ENCODE results near the gene PLXNA2.

PLXNA2 gene

GRCh38 chr1:208059409-208060001 is 184.7 kb downstream of the PLXNA2 start:
- DNase-seq: no peak

DNA sequence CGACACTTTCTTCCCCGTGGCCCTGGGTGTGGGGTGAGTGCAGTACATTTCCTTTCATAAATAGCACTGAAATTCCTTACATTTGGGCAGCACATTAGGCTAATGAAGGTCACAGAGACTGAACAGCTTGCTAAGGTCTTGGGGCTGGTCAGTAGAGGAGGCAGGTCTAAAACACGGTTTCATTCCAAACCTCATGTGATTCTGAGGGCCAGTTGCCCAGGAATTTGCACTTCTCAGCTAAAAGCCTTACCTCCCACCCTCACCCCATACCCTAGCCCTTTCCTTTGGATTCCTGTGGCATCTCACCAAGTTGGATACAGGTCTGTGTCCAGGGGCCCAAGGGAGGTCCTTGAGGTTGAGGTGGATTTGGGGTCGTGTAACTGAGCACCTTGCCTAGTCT is 185.4 kb downstream of the PLXNA2 start:
- DNase-seq: no peak

DNA sequence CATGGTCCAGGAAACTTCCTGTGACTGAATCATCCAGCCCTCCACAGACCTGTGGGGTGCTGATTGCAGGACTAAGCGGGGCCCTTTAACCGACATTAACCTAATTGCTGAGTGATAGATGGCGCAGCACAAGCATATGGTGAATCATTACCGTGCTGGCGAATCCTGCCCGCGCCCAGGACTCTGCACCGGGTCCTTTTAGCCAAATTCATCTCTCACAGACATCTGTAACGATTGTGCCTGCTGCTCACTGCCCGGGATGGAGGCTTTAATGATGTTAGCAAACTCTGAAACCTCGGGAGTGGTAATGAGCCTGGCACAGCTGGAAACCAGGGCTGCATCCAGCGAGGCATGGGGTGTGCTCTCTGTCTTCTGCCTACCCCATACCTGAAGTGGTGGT is 185.9 kb downstream of the PLXNA2 start:
- DNase-seq: no peak

- no peak for DNase-seq
Measured at GRCh38 chr1:208057056-208057455, 187.1 kb downstream of the PLXNA2 start.

- DNase-seq: no peak
Measured at GRCh38 chr1:208055535-208055934, 188.6 kb downstream of the PLXNA2 start.

- no peak for DNase-seq
Measured at GRCh38 chr1:208054911-208055379, 189.2 kb downstream of the PLXNA2 start.

- no peak for DNase-seq
Measured at GRCh38 chr1:208054485-208054884, 189.7 kb downstream of the PLXNA2 start.

- DNase-seq: no peak
Measured at GRCh38 chr1:208053661-208054060, 190.5 kb downstream of the PLXNA2 start.

DNA sequence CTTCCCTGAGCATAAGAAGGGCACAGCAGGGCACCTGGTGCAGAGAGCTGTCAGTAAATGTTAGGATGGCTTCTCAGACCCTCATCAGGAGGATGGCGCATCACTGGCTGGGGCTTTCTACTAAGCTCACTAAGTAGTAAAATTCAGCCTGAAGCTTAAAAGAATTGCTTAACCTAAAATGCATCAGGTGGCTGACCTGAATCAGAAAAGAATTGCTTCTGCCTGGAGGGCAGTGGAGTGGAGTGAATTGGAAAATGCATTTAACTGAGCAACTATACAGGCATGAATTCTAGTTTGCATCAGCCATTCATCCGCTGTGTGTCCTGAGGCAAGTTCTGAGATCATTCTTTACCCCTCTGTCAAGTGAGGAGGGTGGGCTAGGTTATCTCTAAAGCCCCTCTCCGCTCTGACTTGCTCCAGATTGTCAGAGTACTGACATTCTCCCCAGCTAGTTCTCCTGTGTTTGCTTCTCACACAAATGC is 191.2 kb downstream of the PLXNA2 start:
- no peak for DNase-seq

- no peak for DNase-seq
Measured at GRCh38 chr1:208052135-208052534, 192.0 kb downstream of the PLXNA2 start.

GRCh38 chr1:208051651-208052050 is 192.5 kb downstream of the PLXNA2 start:
- DNase-seq: no peak

GRCh38 chr1:208048904-208049303 is 195.3 kb downstream of the PLXNA2 start:
- peak; percentile 3 to 49 for DNase-seq

DNA sequence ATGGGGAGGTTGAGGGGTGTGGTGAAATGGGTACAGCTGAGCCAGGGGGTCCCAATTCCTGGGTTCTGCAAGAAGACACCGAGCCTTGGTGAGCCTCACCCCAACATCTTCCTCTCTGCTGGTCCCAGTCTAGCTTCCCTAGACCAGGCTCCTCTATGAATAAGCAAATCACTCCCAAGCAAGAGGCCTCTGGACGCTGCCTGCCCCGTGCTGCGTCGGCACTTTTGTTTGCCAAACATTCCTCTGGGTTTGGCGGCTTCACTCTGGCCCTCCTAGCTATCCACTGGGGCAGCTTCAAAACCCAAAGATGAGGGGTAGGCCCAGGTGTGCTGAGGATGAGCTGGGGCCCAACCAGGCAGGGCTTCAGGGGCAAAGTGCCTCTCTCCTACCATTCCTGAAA is 196.2 kb downstream of the PLXNA2 start:
- no peak for DNase-seq

DNA sequence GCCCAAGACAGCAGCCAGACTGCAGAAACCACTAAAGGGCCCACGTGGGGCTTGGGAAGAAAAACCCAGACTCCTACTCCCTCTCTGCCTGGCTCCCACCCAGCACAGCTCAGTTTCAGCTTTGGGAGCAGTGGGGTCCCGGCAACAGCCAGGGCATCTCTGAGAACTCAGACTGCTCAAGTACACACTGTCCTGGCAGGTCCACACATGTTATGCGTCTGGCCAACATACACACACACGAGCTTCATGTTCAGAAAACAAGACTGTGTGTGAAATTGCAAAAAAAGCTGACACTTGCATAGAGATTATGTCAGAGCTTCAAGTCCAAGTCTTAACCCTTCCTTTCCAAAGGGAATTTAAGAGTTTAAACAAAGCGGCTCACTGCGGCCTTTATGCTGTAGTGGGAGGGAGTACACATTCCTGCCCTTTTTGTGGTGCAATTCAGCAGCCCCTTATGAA is 196.7 kb downstream of the PLXNA2 start:
- no peak for DNase-seq

DNA sequence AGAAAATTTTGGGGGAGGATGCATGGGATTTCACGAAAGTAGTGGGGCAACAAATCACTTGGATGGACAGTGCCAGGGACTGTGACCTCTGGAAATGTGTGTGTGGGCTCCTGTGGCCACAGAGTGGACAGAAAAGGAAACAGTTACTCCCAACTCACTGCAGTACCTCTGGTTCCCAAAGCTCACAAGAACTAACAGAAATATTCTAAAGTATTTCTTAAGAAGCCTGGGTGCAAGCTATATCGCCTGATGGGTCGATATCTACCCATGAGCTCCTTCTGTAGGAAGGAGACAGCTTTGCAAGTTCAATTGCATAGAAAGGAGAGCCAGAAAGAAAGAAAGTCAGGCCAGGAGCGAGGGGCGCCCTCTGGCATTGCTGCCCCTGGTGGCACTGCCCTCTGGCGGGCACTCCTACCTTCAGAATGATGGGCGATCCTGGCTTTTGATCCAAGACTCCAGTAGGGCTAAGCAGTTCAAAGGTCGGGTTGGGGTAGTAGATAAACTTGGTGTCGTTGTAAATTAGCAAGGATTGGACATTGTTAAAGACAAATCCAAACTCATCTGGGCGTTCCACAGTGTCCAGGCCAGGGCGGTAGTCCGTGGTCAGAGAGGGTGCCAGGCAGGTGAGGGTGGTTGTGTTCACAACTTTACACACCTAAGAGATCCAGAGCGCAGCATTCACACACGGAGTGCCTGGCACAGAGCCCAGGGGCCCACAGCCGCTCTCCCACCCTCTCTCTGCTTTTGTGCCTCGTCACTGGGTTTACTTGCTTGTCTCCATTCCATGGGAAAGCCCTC is 198.5 kb downstream of the PLXNA2 start:
- no peak for DNase-seq

DNA sequence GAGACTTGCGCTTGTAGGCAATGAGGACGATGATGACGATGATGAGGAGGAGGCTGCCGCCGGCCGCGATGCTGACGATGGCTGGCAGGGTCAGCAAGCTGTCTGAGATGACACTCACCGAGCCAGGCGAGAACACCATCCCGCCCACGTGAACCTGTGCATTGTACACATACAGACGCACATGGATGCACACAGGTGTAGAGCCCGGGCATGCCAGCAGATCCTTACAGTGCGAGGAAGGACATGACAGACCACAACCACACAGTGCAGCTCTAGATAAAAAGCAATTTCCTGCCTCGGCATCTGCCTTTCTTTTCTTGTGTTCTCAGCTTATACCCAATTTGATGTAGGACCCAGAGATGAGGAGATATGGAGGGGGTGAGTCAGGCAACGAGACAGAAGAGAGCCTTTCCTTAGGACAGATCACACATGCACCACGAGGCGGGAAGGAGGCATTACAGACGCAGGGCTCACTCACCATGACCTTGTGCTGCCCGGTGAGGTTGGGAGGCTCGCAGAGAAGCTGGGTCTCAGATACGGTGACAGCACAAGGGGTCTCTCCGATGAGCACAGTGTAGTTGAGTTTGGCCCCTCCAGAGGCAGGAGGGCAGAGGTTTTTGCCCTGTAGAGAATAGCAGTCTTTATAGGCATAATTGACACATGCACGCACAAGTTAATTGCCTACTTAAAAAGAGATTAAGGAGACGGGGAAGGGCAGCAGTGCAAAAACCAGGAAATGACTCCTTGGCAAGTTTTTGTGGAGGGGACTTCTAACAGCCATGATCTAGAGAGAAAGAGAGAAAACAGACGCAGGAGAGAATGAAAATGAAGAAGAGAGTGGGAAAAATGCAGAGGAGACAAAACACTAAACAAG is 199.4 kb downstream of the PLXNA2 start:
- no peak for DNase-seq

DNA sequence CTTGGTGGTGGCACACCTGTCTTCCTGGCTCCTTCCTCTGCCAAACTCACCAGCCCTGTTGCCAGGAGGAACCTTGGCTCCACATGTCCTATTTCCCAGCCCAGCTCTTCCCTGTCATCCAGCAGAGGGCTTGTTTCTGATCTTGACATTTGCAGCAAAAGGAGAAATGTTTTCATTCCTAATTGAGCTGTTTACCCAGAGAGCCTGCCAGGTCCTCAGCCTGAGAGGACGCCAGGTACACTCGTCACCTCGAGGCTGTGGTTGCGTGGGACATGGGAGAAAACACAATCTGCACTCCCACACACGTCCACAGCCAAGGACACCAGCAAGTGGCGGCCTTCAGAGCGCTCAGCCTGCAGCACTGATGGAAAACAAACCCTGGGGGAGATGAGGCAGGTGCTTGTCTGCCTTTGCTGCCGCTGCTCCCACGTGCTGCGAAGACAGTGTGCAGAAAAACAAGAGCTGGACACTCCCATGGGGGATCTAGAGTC is 200.4 kb downstream of the PLXNA2 start:
- DNase-seq: no peak

DNA sequence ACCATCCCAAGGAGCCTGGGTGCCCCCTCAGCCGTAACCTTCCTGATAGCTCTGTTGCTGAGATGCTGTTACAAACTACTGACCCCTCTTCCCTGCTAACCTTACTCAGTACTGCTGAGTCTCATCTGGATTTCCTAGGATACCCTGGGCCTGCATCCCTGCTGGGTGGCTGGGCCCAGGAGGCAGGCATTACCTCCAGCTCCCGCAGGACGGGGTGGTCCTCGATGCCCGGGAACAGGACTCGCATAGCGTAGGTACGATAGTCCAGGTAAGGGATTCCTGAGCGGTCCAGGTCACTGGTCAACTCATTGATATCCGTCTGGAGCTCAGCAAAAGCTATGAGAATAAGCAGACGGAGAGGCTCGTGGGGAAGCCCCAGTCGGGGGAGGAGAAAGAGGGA is 201.3 kb downstream of the PLXNA2 start:
- no peak for DNase-seq

GRCh38 chr1:208042041-208042615 is 202.1 kb downstream of the PLXNA2 start:
- no peak for DNase-seq

DNA sequence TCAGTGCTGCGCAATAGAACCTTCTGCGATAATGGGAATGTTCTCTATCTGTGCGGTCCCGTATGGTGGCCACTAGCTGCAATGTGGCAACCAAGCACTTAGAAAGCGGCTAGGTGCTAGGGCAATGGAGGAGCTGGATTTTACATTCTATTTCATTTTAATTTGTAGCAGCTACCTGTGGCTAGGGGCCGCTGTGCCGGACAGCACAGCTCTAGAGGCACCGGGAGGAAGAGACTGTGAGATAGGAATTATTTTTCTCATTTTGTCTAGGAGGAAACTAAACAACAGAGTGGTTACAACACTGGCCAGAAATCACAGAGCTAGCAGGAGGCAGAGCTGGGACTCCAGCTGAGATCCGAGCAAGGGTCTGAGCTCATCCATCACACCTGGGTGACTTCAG is 202.7 kb downstream of the PLXNA2 start:
- DNase-seq: no peak

DNA sequence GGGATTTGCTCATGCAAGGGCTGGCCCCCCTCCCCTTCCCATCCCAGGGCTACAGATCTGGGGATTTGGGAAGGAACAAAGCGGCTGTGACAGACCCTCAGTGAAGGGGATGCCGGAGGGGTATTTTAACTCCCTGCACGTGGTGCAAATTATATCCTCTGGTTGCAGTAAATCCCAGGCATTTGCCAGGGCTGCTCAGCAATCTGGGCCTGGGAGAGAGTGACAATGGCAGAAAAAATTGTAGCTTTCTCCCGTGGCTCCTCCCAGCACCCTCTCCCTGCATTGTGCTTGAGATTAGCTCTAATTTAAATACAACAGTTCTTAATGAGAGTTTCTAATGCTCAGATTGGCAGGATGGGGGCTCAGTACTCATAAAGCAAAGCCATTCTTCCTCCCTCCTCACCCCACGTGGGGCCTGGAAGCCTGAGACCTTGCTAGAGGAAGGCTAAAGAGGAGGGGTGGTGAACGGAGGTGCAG is 203.3 kb downstream of the PLXNA2 start:
- DNase-seq: no peak

- DNase-seq: no peak
Measured at GRCh38 chr1:208039536-208040332, 204.4 kb downstream of the PLXNA2 start.

Measured in bone marrow (tissue), 2 donors.